GM12878 (cell line): ENCODE data around the gene AP1M2.

Source experiments
- CREM ChIP-seq: IDR thresholded peaks from 2 replicates; pipeline ENCODE4 v1.6.1; 2014; ENCODE audit warnings: antibody characterized with exemption, low read depth
- GABPA ChIP-seq: IDR thresholded peaks from 2 replicates; pipeline ENCODE4 v1.6.1; 2014; ENCODE audit warnings: antibody characterized with exemption, low read depth, mild to moderate bottlenecking, inconsistent platforms
- NFYB ChIP-seq: IDR thresholded peaks from 2 replicates; pipeline ENCODE4 v1.6.1; 2011; ENCODE audit warnings: low read depth, mild to moderate bottlenecking, low read length, improper control_type of control experiment, moderate library complexity; ENCODE audit not compliant: insufficient read depth
- POLR2A ChIP-seq: IDR thresholded peaks from 2 replicates; pipeline ENCODE4 v1.6.1; 2011; ENCODE audit warnings: low read depth, mild to moderate bottlenecking, low read length
- TCF7 ChIP-seq: IDR thresholded peaks from 2 replicates; pipeline ENCODE4 v1.6.1; 2014; ENCODE audit warnings: antibody characterized with exemption, borderline replicate concordance
- TF ChIP-seq, protein P1 (sequence below), 3 experiments: IDR thresholded peaks in 2 of 3; conservative IDR thresholded peaks in 1 of 3; 2 replicates each; pipeline ENCODE4 v1.5.1; 2011; ENCODE audit warnings: low read depth in 3 of 3, low read length in 3 of 3, mild to moderate bottlenecking in 3 of 3, control low read depth in 2 of 3, moderate library complexity in 2 of 3, inconsistent platforms in 1 of 3, mixed read lengths in 1 of 3; ENCODE audit not compliant: control insufficient read depth in 2 of 3, insufficient read depth in 1 of 3; ENCODE audit errors: extremely low read depth in 1 of 3
- TF ChIP-seq, protein P2 (sequence below): IDR thresholded peaks from 2 replicates; pipeline ENCODE4 v1.6.1; 2011; ENCODE audit warnings: low read depth, mild to moderate bottlenecking, low read length, moderate library complexity, borderline replicate concordance; ENCODE audit errors: extremely low read depth

DNA sequence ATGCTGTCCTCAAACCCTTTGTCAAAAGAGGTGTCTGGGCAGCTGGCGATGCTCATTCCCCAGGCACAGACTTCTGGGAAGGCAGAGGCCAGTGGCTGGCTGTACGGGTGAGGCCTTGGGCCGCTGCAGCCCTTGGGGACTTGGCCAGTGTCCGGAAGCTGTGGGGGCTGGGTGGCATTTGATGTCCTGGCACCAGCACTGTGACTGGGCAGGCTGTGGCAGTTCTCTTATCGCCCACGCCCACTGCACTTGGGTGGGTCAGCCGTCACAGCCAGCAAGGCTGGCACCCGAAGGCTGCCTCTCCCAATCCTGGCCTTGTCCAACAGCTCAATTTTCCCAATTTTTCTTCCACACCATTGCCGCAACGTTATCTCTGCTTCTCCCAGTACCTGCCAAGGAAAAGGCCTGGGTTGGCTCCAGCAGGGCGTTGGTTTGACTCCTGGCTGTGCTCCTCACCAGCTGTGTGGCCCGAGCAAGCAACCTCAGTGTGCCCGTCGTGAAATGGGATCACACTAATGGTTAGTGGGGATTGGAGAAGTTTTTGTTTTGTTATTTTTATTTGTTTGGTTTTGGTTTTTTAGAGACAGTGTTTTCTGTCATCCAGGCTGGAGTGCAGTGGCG lies 25.5 kb upstream of the AP1M2 start:
- TF ChIP-seq, protein P1, sequence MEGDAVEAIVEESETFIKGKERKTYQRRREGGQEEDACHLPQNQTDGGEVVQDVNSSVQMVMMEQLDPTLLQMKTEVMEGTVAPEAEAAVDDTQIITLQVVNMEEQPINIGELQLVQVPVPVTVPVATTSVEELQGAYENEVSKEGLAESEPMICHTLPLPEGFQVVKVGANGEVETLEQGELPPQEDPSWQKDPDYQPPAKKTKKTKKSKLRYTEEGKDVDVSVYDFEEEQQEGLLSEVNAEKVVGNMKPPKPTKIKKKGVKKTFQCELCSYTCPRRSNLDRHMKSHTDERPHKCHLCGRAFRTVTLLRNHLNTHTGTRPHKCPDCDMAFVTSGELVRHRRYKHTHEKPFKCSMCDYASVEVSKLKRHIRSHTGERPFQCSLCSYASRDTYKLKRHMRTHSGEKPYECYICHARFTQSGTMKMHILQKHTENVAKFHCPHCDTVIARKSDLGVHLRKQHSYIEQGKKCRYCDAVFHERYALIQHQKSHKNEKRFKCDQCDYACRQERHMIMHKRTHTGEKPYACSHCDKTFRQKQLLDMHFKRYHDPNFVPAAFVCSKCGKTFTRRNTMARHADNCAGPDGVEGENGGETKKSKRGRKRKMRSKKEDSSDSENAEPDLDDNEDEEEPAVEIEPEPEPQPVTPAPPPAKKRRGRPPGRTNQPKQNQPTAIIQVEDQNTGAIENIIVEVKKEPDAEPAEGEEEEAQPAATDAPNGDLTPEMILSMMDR (IDR thresholded peaks at IDR 0.05 in 2 of 3, conservative IDR thresholded peaks at IDR 0.05 in 1 of 3; ENCODE audit: control insufficient read depth in 2 of 3, extremely low read depth in 1 of 3, insufficient read depth in 1 of 3, low read depth in 3 of 3, low read length in 3 of 3), result no peak
- TF ChIP-seq TCF7 (no peak), POLR2A (no peak), NFYB (no peak), GABPA (no peak), CREM (no peak)
- TF ChIP-seq, protein P2, sequence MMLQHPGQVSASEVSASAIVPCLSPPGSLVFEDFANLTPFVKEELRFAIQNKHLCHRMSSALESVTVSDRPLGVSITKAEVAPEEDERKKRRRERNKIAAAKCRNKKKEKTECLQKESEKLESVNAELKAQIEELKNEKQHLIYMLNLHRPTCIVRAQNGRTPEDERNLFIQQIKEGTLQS, result no peak
